ENCODE data around the gene HNF1A.

DNA sequence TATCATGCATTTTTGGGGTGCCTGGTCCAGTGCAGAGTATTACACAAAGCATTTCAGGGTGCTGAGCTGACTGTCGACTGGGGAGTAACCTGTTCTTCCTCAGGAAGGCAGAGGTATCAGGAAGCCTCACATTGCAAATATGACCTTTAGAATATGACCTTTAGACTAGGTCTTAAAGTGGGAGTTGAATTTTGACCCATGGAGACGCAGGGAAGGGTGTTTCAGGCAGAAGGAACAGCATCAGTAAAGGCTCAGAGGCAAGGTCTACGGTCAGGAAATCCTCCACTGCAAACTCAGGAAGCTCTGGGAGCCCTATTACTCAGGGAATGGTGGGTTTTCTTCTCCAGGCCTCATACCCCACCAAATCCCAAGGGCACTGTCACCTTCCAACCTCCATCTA lies 11.3 kb downstream of the HNF1A start:
- TF ChIP-seq, protein P1, sequence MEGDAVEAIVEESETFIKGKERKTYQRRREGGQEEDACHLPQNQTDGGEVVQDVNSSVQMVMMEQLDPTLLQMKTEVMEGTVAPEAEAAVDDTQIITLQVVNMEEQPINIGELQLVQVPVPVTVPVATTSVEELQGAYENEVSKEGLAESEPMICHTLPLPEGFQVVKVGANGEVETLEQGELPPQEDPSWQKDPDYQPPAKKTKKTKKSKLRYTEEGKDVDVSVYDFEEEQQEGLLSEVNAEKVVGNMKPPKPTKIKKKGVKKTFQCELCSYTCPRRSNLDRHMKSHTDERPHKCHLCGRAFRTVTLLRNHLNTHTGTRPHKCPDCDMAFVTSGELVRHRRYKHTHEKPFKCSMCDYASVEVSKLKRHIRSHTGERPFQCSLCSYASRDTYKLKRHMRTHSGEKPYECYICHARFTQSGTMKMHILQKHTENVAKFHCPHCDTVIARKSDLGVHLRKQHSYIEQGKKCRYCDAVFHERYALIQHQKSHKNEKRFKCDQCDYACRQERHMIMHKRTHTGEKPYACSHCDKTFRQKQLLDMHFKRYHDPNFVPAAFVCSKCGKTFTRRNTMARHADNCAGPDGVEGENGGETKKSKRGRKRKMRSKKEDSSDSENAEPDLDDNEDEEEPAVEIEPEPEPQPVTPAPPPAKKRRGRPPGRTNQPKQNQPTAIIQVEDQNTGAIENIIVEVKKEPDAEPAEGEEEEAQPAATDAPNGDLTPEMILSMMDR (IDR thresholded peaks at IDR 0.05 in 2 of 3, conservative IDR thresholded peaks at IDR 0.05 in 1 of 3; ENCODE audit: borderline replicate concordance in 1 of 3, insufficient read depth in 1 of 3, low read depth in 2 of 3, low read length in 2 of 3), result no peak
- no peak for TF ChIP-seq EZH2 (IDR thresholded peaks at IDR 0.05)
- TF ChIP-seq SP1 (IDR thresholded peaks at IDR 0.05; ENCODE audit: low read depth), result no peak
